NB4 (cell line): Measurements from ENCODE around the gene U2AF1.
"Not testable (repeated sequence)": the region's sequence is repeated elsewhere in the genome, so short reads cannot be mapped to it uniquely, and the experiment has no call there.

Source experiments
- CTCF ChIP-seq: IDR thresholded peaks from one replicate; pipeline ENCODE4 v1.5.1; 2012; ENCODE audit warnings: low read depth, low read length
- MYC ChIP-seq: IDR thresholded peaks from 2 replicates; pipeline ENCODE4 v1.6.1; 2011; ENCODE audit warnings: low read depth, low read length
- POLR2A ChIP-seq: IDR thresholded peaks from 2 replicates; pipeline ENCODE4 v1.6.1; 2011; ENCODE audit warnings: mild to moderate bottlenecking; ENCODE audit not compliant: insufficient read length; ENCODE audit errors: extremely low read depth

GRCh38 chr21:43091979-43092614 lies 15.3 kb downstream of the U2AF1 start:
- TF ChIP-seq CTCF, POLR2A, MYC: not testable (repeated sequence)
